Nephron progenitor cell (in vitro differentiated cells): ENCODE data around the gene UBE2O.

ENCODE experiments used
- DNase-seq: peaks from one replicate; pipeline ENCODE4 v3.0.0; 2021
- H3K27ac Mint-ChIP-seq: 2 replicates; pipeline ENCODE4 v1.8.0; 2021; ENCODE audit warnings: mild to moderate bottlenecking, moderate library complexity, mixed read lengths
- H3K27me3 Mint-ChIP-seq: 2 replicates; pipeline ENCODE4 v1.8.0; 2021; ENCODE audit warnings: mild to moderate bottlenecking, low read depth, mixed read lengths; ENCODE audit not compliant: poor library complexity
- H3K36me3 Mint-ChIP-seq: 2 replicates; pipeline ENCODE4 v1.8.0; 2021; ENCODE audit warnings: low read depth, mixed read lengths
- H3K4me1 Mint-ChIP-seq: 2 replicates; pipeline ENCODE4 v1.8.0; 2021; ENCODE audit warnings: mixed read lengths
- H3K4me3 Mint-ChIP-seq: 2 replicates; pipeline ENCODE4 v1.8.0; 2021; ENCODE audit warnings: mild to moderate bottlenecking, moderate library complexity, mixed read lengths
- H3K9me3 Mint-ChIP-seq: 2 replicates; pipeline ENCODE4 v1.8.0; 2021; ENCODE audit warnings: mild to moderate bottlenecking, moderate library complexity, mixed read lengths
- TF ChIP-seq, protein P1 (sequence below): fragments of 200-600 bp; sonication (generic); IDR thresholded peaks from 2 replicates; pipeline ENCODE4 v1.5.0; 2021; ENCODE audit warnings: antibody characterized with exemption

UBE2O gene

GRCh38 chr17:76495663-76496400 lies 42.9 kb upstream of the UBE2O start:
- Mint-ChIP-seq H3K9me3 (no peaks in the 10 kb centered on the region), H3K36me3 (no peaks in the 10 kb centered on the region), H3K27ac (no peak overlapping the region), H3K27me3 (peaks cover 28% of the 10 kb centered on the region), H3K4me3 (no peak overlapping the region), H3K4me1 (peaks cover 62% of the 10 kb centered on the region)
- TF ChIP-seq, protein P1, sequence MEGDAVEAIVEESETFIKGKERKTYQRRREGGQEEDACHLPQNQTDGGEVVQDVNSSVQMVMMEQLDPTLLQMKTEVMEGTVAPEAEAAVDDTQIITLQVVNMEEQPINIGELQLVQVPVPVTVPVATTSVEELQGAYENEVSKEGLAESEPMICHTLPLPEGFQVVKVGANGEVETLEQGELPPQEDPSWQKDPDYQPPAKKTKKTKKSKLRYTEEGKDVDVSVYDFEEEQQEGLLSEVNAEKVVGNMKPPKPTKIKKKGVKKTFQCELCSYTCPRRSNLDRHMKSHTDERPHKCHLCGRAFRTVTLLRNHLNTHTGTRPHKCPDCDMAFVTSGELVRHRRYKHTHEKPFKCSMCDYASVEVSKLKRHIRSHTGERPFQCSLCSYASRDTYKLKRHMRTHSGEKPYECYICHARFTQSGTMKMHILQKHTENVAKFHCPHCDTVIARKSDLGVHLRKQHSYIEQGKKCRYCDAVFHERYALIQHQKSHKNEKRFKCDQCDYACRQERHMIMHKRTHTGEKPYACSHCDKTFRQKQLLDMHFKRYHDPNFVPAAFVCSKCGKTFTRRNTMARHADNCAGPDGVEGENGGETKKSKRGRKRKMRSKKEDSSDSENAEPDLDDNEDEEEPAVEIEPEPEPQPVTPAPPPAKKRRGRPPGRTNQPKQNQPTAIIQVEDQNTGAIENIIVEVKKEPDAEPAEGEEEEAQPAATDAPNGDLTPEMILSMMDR: no peak
- no peak for DNase-seq

GRCh38 chr17:76493505-76494167 lies 40.7 kb upstream of the UBE2O start:
- no peaks in the 10 kb centered on the region for H3K9me3 Mint-ChIP-seq
- H3K27ac Mint-ChIP-seq: peak overlapping the region; percentile 68
- DNase-seq: no peak
- TF ChIP-seq, protein P1: no peak
- H3K4me1 Mint-ChIP-seq: peaks cover 40% of the 10 kb centered on the region
- H3K27me3 Mint-ChIP-seq: peaks cover 16% of the 10 kb centered on the region
- no peaks in the 10 kb centered on the region for H3K36me3 Mint-ChIP-seq
- H3K4me3 Mint-ChIP-seq: no peak overlapping the region

- no peak for DNase-seq
- peak overlapping the region; percentile 68 for H3K27ac Mint-ChIP-seq
- peaks cover 14% of the 10 kb centered on the region for H3K27me3 Mint-ChIP-seq
- no peaks in the 10 kb centered on the region for H3K9me3 Mint-ChIP-seq
- H3K4me3 Mint-ChIP-seq: no peak overlapping the region
- no peaks in the 10 kb centered on the region for H3K36me3 Mint-ChIP-seq
- H3K4me1 Mint-ChIP-seq: peaks cover 35% of the 10 kb centered on the region
- TF ChIP-seq, protein P1: no peak
Measured at GRCh38 chr17:76492989-76493501, 40.1 kb upstream of the UBE2O start.

- H3K4me3 Mint-ChIP-seq: peak overlapping the region; percentile 21
- H3K27me3 Mint-ChIP-seq: peaks cover 14% of the 10 kb centered on the region
- DNase-seq: no peak
- no peaks in the 10 kb centered on the region for H3K36me3 Mint-ChIP-seq
- peaks cover 28% of the 10 kb centered on the region for H3K4me1 Mint-ChIP-seq
- no peak overlapping the region for H3K27ac Mint-ChIP-seq
- TF ChIP-seq, protein P1: no peak
- no peaks in the 10 kb centered on the region for H3K9me3 Mint-ChIP-seq
Measured at GRCh38 chr17:76492123-76492988, 39.4 kb upstream of the UBE2O start.

DNA sequence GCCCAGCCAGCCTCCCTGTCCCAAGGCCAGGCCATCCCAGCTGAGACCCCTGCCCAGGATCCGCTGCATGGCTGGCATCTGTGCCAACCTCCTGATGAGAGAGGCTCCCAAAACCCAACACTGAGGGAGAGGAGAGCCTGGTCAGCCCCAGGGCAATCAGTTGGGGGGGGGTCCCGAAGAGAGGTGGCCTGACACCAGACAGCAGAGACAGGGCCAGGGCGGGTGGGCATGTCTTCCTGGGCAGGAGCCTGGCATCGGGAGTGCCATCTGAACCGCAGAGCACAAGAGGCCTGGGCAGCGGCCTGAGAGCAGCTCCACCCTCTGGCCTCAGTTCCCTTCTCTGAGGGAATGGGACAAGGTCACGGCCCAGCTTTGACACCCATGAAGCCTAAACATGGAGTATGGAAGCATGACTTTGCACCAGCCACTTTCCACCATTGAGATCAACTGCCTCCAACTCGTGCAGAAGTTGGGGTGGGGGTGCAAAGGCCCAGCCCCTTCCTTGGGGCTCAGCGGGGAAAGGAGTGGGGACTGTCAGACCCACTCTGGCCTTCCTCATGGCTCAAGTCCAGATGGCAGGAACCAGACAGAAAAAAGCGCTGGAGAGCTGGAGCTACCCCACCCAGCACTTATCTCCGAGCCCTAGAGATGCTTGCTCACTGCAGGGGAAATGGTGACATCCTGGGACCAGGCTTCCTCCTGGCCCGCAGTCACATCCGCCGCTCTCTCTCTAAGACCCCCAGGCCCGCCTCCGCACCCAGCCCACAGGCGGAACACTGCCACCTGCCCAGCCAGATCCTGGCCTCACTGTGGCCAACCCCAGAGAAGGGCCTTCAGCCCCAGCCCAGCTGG lies 38.5 kb upstream of the UBE2O start:
- TF ChIP-seq, protein P1: no peak
- no peak overlapping the region for H3K27ac Mint-ChIP-seq
- H3K4me3 Mint-ChIP-seq: no peak overlapping the region
- H3K27me3 Mint-ChIP-seq: peaks cover 11% of the 10 kb centered on the region
- H3K36me3 Mint-ChIP-seq: no peaks in the 10 kb centered on the region
- H3K9me3 Mint-ChIP-seq: no peaks in the 10 kb centered on the region
- DNase-seq: no peak
- peaks cover 21% of the 10 kb centered on the region for H3K4me1 Mint-ChIP-seq
